HG02852 (cell line): ENCODE results near the gene DNMT1.

Experiments
- ATAC-seq: cut with Tn5 transposase; IDR thresholded peaks from one replicate; pipeline ENCODE4 v1.9.1; 2021; ENCODE audit warnings: mild to moderate bottlenecking, moderate library complexity; ENCODE audit not compliant: unreplicated experiment

DNMT1 gene

DNA sequence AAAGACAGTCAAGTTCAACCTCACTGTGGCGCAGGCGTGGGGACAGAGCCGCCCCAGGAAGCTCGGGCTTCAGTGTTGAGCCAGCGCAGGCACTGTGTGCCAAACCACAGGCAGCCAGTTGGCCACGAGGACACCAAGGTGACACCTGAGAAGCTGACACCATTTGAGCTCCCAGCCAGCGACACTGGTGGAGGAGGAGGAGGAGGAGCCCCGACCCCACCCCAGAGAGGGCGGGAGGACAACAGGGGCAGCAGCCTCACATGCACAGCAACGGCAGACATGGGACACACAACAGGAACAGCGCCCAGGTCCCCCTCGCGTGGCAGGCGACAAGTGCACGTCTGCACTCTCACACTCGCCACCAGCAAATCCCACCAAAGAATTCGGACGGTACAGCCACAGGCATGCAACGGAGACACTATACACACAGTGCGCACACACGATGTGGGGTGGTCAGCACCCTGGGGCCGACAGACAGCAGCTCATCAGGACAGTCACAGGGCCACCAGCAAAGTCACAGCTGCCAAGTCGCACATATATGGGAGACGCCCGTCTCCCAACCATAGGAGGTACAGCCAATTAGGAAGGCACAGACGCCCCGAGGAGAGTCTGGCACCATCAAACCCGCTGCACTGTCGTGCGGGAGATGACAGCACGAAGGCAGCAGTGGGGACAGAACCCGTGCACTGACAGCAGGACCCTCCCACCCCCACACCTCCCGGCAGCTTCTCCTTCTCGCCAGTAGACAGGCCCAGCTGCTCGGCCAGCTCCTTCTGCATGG lies 78.5 kb downstream of the DNMT1 start:
- no peak for ATAC-seq

DNA sequence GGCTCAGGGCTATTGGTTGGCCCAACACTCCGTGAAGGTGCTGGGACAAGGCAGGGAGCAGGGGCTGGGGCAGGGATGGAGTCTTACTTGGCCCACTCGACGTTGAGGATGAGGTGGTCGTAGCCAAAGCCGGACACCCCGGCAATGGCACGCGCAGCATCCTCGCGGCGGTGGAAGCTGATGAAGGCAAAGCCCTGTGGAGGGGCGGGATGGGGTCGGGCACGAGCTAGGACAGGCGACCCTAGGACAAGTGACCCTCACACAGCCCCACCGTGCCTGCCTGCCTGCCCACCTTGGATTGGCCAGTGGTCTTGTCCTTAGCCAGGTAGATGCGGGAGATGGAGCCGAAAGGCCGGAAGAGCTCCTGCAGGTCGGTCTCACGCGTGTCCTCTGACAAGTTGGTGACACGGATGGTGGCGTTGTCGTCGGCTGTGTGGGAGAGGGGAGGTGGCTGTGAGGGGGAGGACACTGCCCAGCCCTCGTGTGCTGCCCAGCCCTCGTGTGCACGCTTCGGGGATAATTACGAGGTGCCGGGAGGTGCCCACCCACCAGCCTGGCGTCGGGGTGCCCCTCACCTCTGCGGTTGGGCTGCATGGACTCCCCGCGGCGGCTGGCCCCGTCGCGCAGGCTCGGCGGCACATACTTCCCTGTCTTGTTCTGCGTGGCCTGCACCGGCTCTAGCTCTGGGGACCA lies 79.2 kb downstream of the DNMT1 start:
- ATAC-seq: no peak

DNA sequence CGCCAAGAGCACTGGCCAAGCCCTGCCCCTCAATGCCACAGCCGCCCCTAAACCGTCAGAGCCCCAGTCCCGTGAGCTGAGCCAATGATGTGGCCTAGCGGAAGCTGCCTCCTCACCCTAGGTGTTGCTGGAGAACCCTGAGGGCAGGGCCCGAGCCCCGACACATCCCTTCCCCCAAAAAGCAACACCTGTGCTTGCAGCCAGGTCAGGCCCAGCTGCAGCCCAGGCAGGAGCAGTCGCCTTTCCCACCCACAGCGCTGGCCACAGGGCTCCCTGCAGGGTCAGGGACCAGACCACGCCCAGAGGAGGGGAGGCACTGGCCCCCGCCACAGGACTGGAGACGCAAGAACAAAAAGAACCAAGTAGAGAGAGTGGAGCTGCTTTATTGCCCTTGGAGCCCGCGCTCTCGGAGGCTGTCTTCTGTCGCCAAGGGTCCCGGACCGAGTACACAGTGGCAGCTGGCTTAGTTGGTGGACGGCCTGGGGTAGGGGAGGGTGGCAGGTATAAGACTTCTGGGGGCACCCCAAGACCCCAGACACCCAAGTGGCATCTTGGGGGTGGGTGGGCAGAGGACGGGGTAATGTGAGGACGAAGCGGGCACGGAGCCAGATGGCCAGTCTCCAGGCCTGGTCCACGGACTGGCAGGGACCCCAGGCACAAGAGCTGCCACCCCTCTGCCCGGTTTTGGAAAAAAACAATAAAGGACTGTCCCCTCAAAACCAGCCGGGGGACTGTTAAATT lies 79.9 kb downstream of the DNMT1 start:
- no peak for ATAC-seq

DNA sequence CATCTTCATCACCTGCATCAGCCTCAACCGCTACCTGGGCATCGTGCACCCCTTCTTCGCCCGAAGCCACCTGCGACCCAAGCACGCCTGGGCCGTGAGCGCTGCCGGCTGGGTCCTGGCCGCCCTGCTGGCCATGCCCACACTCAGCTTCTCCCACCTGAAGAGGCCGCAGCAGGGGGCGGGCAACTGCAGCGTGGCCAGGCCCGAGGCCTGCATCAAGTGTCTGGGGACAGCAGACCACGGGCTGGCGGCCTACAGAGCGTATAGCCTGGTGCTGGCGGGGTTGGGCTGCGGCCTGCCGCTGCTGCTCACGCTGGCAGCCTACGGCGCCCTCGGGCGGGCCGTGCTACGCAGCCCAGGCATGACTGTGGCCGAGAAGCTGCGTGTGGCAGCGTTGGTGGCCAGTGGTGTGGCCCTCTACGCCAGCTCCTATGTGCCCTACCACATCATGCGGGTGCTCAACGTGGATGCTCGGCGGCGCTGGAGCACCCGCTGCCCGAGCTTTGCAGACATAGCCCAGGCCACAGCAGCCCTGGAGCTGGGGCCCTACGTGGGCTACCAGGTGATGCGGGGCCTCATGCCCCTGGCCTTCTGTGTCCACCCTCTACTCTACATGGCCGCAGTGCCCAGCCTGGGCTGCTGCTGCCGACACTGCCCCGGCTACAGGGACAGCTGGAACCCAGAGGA lies 80.6 kb downstream of the DNMT1 start:
- ATAC-seq: no peak

DNA sequence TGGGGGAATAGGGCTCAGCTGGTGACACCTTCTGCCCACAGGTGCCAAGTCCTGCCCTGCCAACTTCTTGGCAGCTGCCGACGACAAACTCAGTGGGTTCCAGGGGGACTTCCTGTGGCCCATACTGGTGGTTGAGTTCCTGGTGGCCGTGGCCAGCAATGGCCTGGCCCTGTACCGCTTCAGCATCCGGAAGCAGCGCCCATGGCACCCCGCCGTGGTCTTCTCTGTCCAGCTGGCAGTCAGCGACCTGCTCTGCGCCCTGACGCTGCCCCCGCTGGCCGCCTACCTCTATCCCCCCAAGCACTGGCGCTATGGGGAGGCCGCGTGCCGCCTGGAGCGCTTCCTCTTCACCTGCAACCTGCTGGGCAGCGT lies 81.2 kb downstream of the DNMT1 start:
- no peak for ATAC-seq

DNA sequence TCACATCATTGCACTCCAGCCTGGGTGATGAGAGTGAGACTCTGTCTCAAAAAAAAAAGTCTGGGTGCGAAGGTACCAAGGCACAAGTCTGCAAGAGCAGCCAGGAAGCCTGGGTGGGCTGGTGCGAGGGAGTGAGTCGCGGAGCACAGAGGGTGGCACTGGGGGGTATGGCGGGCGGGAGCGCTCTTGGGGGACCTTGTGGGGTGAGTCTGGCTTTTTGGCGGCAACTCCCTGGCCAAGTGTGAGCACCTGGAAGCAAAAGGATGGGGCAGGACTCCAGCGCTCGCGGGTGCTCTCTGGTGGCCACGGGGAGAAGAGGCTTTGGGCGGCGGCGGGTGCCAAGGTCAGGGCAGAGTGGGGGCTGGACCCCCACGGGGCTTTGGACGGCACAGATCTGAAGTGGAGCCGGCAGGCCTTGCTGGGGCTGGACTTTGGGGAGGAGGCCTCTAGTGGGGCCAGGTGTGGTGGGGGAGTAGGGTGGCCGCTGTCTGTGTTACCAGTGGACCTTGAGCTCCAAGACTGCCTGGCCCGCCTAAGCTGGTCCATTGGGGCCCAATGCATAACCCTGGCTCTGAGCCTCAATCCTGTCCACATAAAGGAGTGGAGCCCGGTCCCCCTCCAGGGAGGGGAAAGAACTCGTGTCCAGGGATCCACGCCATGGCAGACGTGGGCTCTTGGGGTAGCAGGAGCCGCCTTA lies 81.7 kb downstream of the DNMT1 start:
- no peak for ATAC-seq

DNA sequence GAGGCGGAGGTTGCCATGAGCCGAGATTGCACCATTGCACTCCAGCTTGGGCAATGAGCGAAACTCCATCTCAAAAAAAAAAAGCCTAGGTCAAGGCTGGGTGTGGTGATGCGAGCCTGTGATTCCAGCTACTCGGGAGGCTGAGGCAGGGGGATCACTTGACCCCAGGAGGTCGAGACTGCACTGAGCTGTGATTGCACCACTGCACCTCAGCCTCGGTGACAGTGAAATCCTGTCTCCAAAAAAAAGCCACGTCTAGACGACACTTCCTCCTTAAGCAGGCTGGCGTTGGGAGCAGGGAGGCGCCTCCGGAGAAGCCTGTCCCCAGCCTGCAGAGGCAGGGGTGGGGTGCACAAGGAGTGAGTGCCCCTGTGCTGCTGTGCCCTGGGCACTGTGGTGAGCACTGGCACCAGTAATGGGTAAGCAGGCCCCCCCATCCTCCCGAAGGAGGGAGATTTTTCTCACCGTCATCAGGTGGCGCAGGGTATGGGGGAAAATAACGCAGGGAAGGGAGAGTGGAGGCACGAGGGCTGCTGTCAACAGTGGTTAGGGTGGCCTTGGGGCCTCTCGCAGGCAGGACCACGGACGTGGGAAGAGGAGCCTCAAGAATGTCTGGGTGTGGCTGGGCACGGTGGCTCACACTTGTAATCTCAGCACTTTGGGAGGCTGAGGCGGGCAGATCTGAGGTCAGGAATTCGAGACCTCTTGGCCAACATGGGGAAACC lies 82.6 kb downstream of the DNMT1 start:
- no peak for ATAC-seq

DNA sequence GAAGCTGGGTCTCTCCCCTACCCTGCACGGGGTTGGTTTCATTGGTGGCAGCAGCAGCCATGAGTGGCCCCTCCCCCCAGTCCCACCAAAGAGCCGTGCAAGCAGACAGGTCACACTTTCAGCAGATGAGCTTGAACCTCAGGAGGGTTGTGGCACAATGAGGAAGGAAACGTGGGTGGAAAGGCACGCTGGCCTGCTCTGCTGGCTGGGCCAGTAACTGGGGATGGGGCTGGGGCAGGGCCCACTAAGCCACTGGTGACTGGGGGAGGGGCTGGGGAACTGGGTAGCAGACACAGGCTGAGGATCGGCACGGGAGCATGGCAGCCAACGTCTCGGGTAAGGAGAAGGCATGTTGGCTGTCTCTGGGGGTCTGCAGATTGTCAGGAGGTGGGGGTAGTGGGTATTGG lies 83.3 kb downstream of the DNMT1 start, which contains the start of gene P2RY11:
Gene P2RY11, plus strand, starts transcription at position 289 of the 407 bp plus-strand sequence. Its CDS starts 29 bp downstream, at position 318.
- ATAC-seq: no peak

DNA sequence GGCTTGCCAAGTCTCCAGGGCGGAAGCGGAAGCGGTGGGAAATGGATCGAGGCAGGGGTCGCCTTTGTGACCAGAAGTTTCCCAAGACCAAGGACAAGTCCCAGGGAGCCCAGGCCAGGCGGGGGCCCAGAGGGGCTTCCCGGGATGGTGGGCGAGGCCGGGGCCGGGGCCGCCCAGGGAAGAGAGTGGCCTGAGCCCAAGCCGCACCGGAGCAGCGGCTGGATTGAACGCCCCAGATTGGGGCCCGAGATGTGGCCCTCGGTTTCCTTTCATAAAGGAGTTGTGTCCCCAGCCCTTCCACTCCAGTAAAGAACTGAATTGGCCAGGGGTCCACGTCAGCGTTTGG lies 83.8 kb downstream of the DNMT1 start:
- ATAC-seq: no peak

DNA sequence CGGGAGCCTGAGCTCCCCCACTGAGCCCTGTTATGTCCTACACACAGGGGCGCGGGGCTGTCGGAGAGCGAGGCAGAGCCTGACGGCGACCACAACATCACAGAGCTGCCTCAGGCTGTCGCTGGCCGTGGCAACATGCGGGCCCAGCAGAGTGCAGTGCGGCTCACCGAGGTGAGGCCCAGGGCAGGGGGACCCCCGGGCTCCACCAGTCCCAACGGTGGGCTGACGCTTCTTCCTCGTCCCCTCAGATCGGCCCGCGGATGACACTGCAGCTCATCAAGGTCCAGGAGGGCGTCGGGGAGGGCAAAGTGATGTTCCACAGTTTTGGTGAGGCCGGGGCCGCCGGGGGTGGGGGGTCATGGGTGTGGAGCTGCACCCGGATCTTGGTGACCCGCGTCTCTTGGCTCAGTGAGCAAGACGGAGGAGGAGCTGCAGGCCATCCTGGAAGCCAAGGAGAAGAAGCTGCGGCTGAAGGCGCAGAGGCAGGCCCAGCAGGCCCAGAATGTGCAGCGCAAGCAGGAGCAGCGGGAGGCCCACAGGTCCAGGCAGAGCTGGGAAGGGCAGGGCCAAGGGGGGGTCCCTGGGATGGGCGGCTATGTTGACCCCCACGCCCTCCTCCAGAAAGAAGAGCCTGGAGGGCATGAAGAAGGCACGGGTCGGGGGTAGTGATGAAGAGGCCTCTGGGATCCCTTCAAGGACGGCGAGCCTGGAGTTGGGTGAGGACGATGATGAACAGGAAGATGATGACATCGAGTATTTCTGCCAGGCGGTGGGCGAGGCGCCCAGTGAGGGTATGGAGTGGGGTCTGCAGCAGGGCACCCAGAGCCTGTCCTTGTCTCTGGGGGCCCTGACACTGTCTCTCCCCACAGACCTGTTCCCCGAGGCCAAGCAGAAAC lies 84.4 kb downstream of the DNMT1 start:
- no peak for ATAC-seq

DNA sequence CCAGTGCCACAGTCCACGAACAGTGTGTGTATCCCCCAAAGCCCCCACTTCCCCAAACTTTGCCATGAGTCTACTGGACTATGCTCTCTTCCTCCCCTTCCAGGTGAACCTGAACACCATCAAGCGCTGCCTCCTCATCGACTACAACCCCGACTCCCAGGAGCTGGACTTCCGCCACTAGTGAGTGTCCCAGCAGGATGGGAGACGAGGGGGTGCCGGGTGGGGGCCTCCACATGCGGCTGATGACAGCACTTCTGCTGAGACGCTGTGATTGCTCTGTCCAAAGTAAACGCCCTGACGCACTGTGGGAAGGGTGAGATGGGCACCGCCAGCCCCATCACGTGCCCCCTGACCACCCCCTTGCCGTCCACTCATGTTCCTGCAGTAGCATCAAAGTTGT lies 85.2 kb downstream of the DNMT1 start:
- no peak for ATAC-seq

DNA sequence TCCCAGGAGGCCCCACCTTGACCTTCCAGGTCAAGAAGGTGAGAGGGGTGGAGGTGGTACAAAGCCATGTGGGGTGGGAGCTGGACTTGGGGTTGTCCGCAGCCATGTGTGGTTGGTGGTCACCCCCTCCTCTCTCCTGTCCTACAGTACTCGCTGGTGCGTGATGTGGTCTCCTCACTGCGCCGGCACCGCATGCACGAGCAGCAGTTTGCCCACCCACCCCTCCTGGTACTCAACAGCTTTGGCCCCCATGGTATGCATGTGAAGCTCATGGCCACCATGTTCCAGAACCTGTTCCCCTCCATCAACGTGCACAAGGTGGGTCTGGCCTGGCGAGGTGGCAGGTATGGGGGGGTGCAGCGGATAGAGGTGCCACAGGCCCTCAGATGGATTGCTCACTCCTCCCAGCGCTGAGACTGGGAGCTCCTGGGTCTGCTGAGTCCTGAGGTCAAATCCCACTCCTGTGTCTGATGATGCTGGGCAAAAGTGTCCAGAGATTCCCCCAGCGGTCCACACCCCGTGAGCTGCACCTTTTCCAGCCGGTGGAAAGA lies 86.9 kb downstream of the DNMT1 start:
- ATAC-seq: no peak

DNA sequence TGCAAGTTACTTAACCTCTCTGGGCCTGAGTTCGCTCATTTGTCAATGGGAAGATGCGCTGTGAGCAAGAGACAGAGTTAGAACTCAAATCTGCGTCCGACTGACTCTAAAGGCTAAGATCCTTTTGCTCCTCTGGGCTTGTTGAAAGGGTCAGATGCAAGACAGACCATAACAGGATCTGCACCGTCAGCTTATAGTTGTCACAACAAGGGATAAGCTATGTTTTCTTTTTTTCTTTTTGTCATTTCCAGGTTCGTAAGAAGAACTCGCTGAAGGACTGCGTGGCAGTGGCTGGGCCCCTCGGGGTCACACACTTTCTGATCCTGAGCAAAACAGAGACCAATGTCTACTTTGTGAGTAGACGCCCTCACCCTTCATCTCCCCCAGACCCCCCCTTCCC lies 87.5 kb downstream of the DNMT1 start:
- no peak for ATAC-seq

DNA sequence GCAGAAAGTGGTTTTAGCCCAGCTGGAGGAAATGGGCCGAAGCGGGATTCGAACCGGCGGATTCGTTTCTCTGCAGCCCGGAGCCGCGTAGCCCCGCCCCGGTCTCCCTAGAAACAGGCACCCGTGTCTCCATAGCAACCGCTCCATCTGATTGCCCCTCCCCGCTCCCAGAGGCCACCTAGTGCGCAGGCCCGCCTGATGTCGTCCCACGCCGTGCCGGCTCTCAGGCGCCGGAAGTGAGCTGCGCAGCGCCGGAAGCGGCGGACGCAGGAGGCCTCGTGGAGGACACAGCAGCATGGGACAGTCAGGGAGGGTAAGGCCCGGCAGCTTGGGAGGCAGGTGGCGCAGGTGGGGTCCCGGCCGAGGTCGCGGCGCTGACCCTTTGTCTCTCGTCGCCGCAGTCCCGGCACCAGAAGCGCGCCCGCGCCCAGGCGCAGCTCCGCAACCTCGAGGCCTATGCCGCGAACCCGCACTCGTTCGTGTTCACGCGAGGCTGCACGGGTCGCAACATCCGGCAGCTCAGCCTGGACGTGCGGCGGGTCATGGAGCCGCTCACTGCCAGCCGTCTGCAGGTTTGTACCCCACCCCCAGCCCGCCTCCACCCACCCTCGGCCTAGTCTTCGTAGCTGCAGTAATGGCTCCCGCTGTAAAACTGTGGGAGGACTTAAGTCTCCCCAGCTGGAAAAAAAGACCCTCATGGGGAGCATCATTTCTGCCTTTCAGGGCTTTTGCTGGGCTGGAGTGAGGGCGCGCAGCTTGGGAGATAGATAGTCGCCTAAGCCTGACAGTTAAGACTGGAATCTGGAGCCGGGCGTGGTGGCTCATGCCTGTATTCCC lies 88.4 kb downstream of the DNMT1 start, which contains the start of gene PPAN:
Gene PPAN, plus strand, starts transcription at position 263 of the 837 bp plus-strand sequence. Its CDS starts 33 bp downstream, at position 296.
- ATAC-seq: peak; percentile 46

DNA sequence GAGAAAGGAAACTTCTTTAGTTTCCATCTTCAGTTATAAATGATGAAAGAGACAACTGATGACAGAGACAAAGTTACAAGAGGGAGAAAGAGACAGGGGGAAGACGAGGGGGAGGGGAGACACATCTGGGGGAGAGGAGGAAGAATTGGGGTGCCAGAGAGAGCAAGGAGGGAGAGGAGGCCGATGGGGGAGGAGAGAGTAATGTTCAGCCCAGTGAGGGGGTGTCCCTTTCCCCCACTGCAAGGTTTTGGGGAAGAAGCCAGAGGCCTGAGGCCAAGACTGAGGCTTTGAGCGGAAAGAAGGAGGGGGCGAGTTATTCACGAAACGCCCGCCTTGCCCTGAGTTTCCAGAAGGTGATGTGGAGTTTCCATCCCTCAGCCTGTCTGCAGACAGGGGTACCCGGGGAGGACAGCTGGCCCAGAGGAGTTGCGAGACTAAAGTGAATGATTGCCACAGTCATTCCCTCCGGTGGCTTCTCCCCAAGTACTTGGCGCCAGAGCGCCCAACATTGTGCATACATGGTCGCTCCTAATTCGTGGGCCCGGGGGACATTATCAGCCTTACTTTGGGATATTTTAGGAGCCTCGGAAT lies 89.1 kb downstream of the DNMT1 start:
- ATAC-seq: no peak

DNA sequence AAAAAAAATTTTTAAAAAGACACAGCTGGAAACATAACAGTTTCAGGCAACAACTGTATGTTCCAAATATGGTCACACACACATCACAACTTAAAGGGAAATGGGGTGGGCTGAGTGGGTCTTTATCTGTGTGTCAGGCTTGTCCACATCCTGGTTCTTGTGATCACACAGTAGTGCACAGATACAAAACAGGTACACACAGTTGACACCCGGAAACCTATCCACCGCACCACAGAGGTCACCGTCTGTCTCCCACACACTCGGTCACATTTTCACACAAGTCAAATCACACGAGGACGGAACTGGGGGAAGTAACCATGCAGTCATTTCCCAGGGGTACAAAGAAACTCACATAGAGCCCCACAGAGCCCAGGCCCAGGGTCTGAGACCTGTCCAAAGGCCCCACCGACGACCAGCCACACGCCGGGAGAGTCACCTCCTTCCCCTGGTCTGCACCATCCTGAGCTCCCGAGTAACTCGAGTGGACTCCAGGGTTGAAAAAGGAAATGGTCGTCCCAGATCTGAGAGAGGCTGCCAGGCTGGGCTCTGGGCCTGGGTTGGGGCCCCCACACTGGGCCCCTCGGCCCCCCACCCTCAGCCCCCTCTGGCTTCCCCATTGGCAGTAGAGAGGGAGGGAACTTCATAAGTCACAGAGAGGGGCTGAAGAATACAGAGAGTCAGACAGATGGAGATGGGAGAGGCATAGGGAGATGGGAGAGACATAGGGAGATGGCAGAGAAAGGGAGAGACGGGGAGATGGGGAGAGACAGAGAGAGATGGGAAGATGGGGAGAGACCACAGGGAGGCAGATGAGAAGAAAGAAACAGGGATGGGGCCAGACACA lies 89.9 kb downstream of the DNMT1 start:
- ATAC-seq: no peak
